Colonic mucosa (tissue), 4 donors: ENCODE results near the gene CHP1. TPM values are rescaled to one million over a fixed set of nuclear protein-coding genes. Genes with fewer than 3 reads are reported as not detected.
A peak's percentile ranks its signal among the peaks of the same experiment; 100 is the strongest.
"Not testable (repeated sequence)": the region's sequence is repeated elsewhere in the genome, so short reads cannot be mapped to it uniquely, and the experiment has no call there.

ENCODE experiments used
- DNase-seq: peaks from one replicate; pipeline ENCODE4 v3.0.0-alpha.2; 2020
- H3K27ac ChIP-seq: fragments of 200-600 bp; one replicate; pipeline ENCODE4 v1.8.0; 2021
- H3K27me3 ChIP-seq: fragments of 200-600 bp; one replicate; pipeline ENCODE4 v1.8.0; 2021
- H3K36me3 ChIP-seq: fragments of 200-600 bp; one replicate; pipeline ENCODE4 v1.8.0; 2021
- H3K4me1 ChIP-seq: fragments of 200-600 bp; one replicate; pipeline ENCODE4 v1.8.0; 2021; ENCODE audit warnings: mild to moderate bottlenecking
- H3K4me3 ChIP-seq: fragments of 200-600 bp; one replicate; pipeline ENCODE4 v1.8.0; 2021
- H3K9ac ChIP-seq, 2 donors: one replicate each; pipeline ENCODE4 v1.7.0; 2013; ENCODE audit warnings: control low read depth in 2 of 2, low read depth in 2 of 2, low read length in 2 of 2
- H3K9me3 ChIP-seq: fragments of 200-600 bp; one replicate; pipeline ENCODE4 v1.8.0; 2021
- intact Hi-C: fragments of 100-400 bp; cut with DNase I; formaldehyde crosslinking; loops from one replicate; pipeline ENCODE4 v1.14.1; 2022
- total RNA-seq, 2 donors: library from RNA; stranded (reverse); fragmentation: NEBNext Ultra II Directional in 1 of 2; extraction: Animal tissue kit (Norgen Biotek cat#: 25700) in 1 of 2; gene quantifications; one replicate each; pipeline ENCODE4 v1.2.1, GENCODE V29; 2021
- TF ChIP-seq, protein P1 (sequence below): fragments of 200-600 bp; IDR thresholded peaks from one replicate; pipeline ENCODE4 v1.8.0; 2022; ENCODE audit warnings: antibody characterized with exemption, mild to moderate bottlenecking
- donor health status: healthy.
- donor health status: DM: no; HTN: no; CAD: no.
- donor health status: DM: no; HTN: no; CAD: no.

The CHP1 gene
- total RNA-seq, 2 donors from 2014 or later: 251 to 388 TPM

DNA sequence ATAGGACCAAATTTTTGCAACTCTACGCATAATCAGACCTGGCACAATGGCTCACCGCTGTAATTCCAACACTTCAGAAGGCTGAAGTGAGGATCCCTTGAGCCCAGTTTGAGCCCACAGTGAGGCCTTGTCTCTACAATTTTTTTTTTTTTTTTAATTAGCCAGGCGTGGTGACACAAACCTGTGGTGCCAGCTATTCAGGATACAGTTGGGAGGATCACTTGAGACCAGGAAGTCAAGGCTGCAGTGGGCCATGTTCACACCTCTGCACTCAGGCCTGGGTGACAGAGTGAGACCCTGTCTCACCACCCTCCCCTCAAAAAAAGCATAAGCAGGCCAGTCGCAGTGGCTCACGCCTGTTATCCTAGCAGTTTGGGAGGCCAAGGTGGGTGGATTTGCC is 76.6 kb downstream of the CHP1 start:
- no peaks in the 10 kb centered on the region for H3K9me3 ChIP-seq
- TF ChIP-seq, protein P1, sequence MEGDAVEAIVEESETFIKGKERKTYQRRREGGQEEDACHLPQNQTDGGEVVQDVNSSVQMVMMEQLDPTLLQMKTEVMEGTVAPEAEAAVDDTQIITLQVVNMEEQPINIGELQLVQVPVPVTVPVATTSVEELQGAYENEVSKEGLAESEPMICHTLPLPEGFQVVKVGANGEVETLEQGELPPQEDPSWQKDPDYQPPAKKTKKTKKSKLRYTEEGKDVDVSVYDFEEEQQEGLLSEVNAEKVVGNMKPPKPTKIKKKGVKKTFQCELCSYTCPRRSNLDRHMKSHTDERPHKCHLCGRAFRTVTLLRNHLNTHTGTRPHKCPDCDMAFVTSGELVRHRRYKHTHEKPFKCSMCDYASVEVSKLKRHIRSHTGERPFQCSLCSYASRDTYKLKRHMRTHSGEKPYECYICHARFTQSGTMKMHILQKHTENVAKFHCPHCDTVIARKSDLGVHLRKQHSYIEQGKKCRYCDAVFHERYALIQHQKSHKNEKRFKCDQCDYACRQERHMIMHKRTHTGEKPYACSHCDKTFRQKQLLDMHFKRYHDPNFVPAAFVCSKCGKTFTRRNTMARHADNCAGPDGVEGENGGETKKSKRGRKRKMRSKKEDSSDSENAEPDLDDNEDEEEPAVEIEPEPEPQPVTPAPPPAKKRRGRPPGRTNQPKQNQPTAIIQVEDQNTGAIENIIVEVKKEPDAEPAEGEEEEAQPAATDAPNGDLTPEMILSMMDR: no peak
- no peak for DNase-seq
- H3K9ac ChIP-seq: no peak overlapping the region
- no peak overlapping the region for H3K27ac ChIP-seq
- no peak overlapping the region for H3K4me3 ChIP-seq
- H3K4me1 ChIP-seq: no peaks in the 10 kb centered on the region
- no peaks in the 10 kb centered on the region for H3K36me3 ChIP-seq
- intact Hi-C loops: no loop called here
- H3K27me3 ChIP-seq: no peaks in the 10 kb centered on the region

DNA sequence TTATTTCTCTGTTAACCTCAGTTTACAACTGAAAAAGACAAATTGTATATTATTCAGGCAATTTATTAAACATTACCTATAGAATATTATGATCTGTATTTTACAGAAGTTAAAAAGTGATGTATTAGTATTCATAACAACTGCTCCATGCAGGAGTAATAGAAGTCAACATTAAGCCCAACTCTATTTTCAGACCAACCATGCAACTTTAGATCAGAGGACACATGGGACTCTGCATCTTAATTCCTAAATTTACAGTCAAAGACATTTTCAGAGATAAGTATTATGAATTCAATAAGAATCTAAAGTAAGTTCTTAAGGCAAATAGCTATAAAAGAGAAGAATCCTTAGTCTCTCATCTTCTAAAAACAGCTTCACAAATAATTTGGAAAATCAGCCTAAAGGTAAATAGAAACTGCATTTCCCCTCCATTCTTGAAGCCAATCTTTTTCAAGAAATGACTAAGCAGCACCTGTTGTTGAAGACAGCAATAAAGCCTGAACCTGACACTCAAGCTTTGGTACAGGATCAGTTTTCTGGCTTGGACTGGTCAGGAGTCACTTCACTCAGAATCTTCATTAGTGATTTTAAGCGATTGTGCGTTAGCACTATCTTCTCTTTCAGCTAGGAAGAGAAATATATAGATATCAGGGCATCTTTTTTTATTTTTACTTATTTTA is 78.3 kb downstream of the CHP1 start:
- H3K27ac ChIP-seq: no peak overlapping the region
- H3K9me3 ChIP-seq: no peaks in the 10 kb centered on the region
- no peaks in the 10 kb centered on the region for H3K36me3 ChIP-seq
- H3K9ac ChIP-seq: no peak overlapping the region
- H3K4me3 ChIP-seq: no peak overlapping the region
- TF ChIP-seq, protein P1: no peak
- no peaks in the 10 kb centered on the region for H3K27me3 ChIP-seq
- H3K4me1 ChIP-seq: no peaks in the 10 kb centered on the region
- no peak for DNase-seq
- intact Hi-C loops: no loop called here

DNA sequence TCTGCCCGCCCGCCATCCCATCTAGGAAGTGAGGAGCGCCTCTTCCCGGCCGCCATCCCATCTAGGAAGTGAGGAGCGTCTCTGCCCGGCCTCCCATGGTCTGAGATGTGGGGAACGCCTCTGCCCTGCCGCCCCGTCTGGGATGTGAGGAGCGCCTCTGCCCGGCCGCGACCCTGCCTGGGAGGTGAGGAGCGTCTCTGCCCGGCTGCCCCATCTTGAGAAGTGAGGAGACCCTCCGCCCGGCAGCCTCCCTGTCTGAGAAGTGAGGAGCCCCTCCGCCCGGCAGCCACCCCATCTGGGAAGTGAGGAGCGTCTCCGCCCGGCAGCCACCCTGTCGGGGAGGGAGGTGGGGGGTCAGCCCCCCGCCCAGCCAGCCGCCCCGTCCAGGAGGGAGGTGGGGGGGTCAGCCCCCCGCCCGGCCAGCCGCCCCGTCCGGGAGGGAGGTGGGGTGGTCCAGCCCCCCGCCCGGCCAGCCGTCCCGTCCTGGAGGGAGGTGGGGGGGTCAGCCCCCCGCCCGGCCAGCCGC is 89.8 kb downstream of the CHP1 start:
- DNase-seq, H3K27ac ChIP-seq, H3K9me3 ChIP-seq, H3K4me1 ChIP-seq, H3K4me3 ChIP-seq, H3K27me3 ChIP-seq, H3K36me3 ChIP-seq, H3K9ac ChIP-seq: not testable (repeated sequence)
- intact Hi-C loops: loop anchor here (10.0 kb wide), 1 partner anchor 46 kb away; no protein-coding TSS in a partner anchor

DNA sequence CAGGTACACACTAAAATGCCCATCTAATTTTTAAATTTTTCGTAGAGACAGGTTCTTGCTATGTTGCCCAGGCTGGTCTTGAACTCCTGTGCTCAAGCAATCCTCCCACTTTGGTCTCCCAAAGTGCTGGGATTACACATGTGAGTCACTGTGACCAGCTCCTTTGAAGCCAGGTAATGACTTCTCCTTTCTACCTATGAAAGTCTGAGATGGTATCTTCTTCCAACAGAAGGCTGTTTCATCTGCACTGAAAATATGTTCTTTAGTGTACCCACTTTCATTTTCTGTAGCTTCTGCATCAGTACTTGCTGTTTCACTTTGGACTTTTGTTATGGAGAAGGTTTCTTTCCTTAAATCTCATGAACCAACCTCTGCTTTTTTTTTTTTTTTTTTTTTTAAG is 92.5 kb downstream of the CHP1 start:
- Histone ChIP-seq H3K27ac (no peak overlapping the region), H3K9me3 (no peaks in the 10 kb centered on the region), H3K9ac (no peak overlapping the region), H3K27me3 (no peaks in the 10 kb centered on the region), H3K4me1 (no peaks in the 10 kb centered on the region), H3K36me3 (no peaks in the 10 kb centered on the region), H3K4me3 (no peak overlapping the region)
- intact Hi-C loops: loop anchor here (10.0 kb wide), 1 partner anchor 49 kb away; no protein-coding TSS in a partner anchor
- no peak for DNase-seq
- TF ChIP-seq, protein P1: no peak

DNA sequence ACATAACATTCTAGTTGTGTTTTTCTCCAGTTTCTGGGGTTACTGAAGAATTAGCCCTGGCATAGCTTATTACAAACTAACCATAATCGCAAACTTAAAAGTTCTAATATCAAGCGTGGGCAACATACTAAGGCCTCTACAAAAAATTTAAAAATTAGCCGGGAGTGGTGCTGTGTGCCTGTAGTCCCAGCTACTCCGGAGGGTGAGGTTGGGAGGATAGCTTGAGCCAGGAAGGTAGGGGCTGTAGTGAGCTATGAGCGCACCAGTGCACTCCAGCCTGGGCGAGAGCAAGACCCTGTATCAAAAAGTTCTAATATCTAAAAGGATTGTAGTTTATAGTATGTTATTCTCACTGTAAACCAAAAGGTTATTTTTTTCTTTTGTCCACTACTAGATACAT is 100.2 kb downstream of the CHP1 start:
- H3K27me3 ChIP-seq: no peaks in the 10 kb centered on the region
- intact Hi-C loops: no loop called here
- no peaks in the 10 kb centered on the region for H3K36me3 ChIP-seq
- no peaks in the 10 kb centered on the region for H3K9me3 ChIP-seq
- peak overlapping the region; percentile 47 for H3K27ac ChIP-seq
- DNase-seq: no peak
- peak overlapping the region in 1 of 2 donors; percentile 75 for H3K9ac ChIP-seq
- no peaks in the 10 kb centered on the region for H3K4me1 ChIP-seq
- H3K4me3 ChIP-seq: peak overlapping the region; percentile 86
- TF ChIP-seq, protein P1: no peak

Other genes starting within 250 kb of the CHP1 start
- gene INO80, start 115.0 kb upstream of the CHP1 start, total RNA-seq: 10 to 100 TPM; 17.6 to 27.4 TPM
- not detected for gene EXD1, start 511 bp upstream of the CHP1 start, total RNA-seq
- 10 to 100 TPM in 1 of 2 donors, 1 to 10 TPM in 1; 5.7 to 23.0 TPM for gene OIP5, start 101.3 kb downstream of the CHP1 start, total RNA-seq
- gene NUSAP1, start 101.6 kb downstream of the CHP1 start, total RNA-seq: 10 to 100 TPM; 28.6 to 86.4 TPM
- 10 to 100 TPM; 16.3 to 19.2 TPM for gene NDUFAF1, start 171.2 kb downstream of the CHP1 start, total RNA-seq
- 10 to 100 TPM; 21.0 to 28.7 TPM for gene RTF1, start 185.8 kb downstream of the CHP1 start, total RNA-seq